Neural cell (in vitro differentiated cells): ENCODE results near the gene NSUN4. TPM values are rescaled to one million over a fixed set of nuclear protein-coding genes. Genes with fewer than 3 reads are reported as not detected.
"Not testable (repeated sequence)": the region's sequence is repeated elsewhere in the genome, so short reads cannot be mapped to it uniquely, and the experiment has no call there.

Source experiments
- H2AFZ ChIP-seq: fragments of 200-600, 300-800 bp; sonication (generic), shearing (Covaris generic); 2 replicates; pipeline ENCODE4 v1.6.0; 2014; ENCODE audit warnings: low read depth, mild to moderate bottlenecking, antibody characterized with exemption, low read length, moderate library complexity
- H3F3A ChIP-seq: fragments of 200-600 bp; shearing (Covaris generic); 2 replicates; pipeline ENCODE4 v1.6.1; 2016; ENCODE audit warnings: mild to moderate bottlenecking, moderate library complexity, mixed read lengths, antibody characterized with exemption, low read length; ENCODE audit not compliant: insufficient read depth, poor library complexity, severe bottlenecking
- H3K27ac ChIP-seq: fragments of 200-600, 300-800 bp; sonication (generic), shearing (Covaris generic); 2 replicates; pipeline ENCODE4 v1.5.1; 2014; ENCODE audit warnings: mild to moderate bottlenecking, low read length, moderate library complexity
- H3K27me3 ChIP-seq: fragments of 300-800, 200-600 bp; sonication (generic), shearing (Covaris generic); 2 replicates; pipeline ENCODE4 v1.6.0; 2014; ENCODE audit warnings: mild to moderate bottlenecking, low read depth, low read length, moderate library complexity; ENCODE audit not compliant: insufficient read depth
- H3K36me3 ChIP-seq: fragments of 300-800, 200-600 bp; sonication (generic), shearing (Covaris generic); 2 replicates; pipeline ENCODE4 v1.5.1; 2014; ENCODE audit warnings: mild to moderate bottlenecking, antibody characterized with exemption, low read length, moderate library complexity; ENCODE audit not compliant: insufficient read depth
- H3K4me2 ChIP-seq: fragments of 300-800, 200-600 bp; sonication (generic), shearing (Covaris generic); 2 replicates; pipeline ENCODE4 v1.6.0; 2014; ENCODE audit warnings: mild to moderate bottlenecking, low read length
- H3K4me3 ChIP-seq: fragments of 300-800, 200-600 bp; sonication (generic), shearing (Covaris generic); 2 replicates; pipeline ENCODE4 v1.5.1; 2014; ENCODE audit warnings: mild to moderate bottlenecking, low read length, moderate library complexity
- H3K79me2 ChIP-seq: fragments of 200-600 bp; shearing (Covaris generic); replicated peaks from 2 replicates; pipeline ENCODE4 v1.6.0; 2014; ENCODE audit warnings: mild to moderate bottlenecking, low read length, moderate library complexity; ENCODE audit not compliant: insufficient read depth
- H3K9ac ChIP-seq: fragments of 300-800, 200-600 bp; sonication (generic), shearing (Covaris generic); 2 replicates; pipeline ENCODE4 v1.6.1; 2016; ENCODE audit warnings: mild to moderate bottlenecking, low read length, mixed read lengths
- H3K9me2 ChIP-seq: fragments of 200-600 bp; shearing (Covaris generic); 2 replicates; pipeline ENCODE4 v1.6.1; 2016; ENCODE audit warnings: mild to moderate bottlenecking, low read length, mixed read lengths; ENCODE audit not compliant: insufficient read depth
- H3K9me3 ChIP-seq: fragments of 200-600, 300-800 bp; sonication (generic), shearing (Covaris generic); 2 replicates; pipeline ENCODE4 v1.6.1; 2016; ENCODE audit warnings: mild to moderate bottlenecking, mixed run types, low read length, moderate library complexity, mixed read lengths
- H4K20me1 ChIP-seq: fragments of 200-600 bp; shearing (Covaris generic); 2 replicates; pipeline ENCODE4 v1.6.1; 2016; ENCODE audit warnings: mild to moderate bottlenecking, mixed run types; ENCODE audit not compliant: insufficient read depth
- CTCF ChIP-seq: fragments of 450-650 bp; IDR thresholded peaks from 2 replicates; pipeline ENCODE4 v1.5.1; 2014; ENCODE audit warnings: antibody characterized with exemption, mild to moderate bottlenecking, moderate library complexity; ENCODE audit not compliant: poor library complexity, severe bottlenecking
- EP300 ChIP-seq: fragments of 450-650 bp; conservative IDR thresholded peaks from 2 replicates; pipeline ENCODE4 v1.6.1; 2014; ENCODE audit warnings: antibody characterized with exemption, mild to moderate bottlenecking, moderate library complexity; ENCODE audit not compliant: poor library complexity, severe bottlenecking
- EZH2 ChIP-seq: fragments of 200-600, 300-800 bp; shearing (Covaris generic), sonication (generic); IDR thresholded peaks from 2 replicates; pipeline ENCODE4 v1.6.1; 2014; ENCODE audit warnings: antibody characterized with exemption, low read length, borderline replicate concordance, mild to moderate bottlenecking; ENCODE audit not compliant: insufficient read depth, poor library complexity, severe bottlenecking
- MXI1 ChIP-seq: fragments of 450-650 bp; conservative IDR thresholded peaks from 2 replicates; pipeline ENCODE4 v1.6.1; 2014; ENCODE audit warnings: antibody characterized with exemption, mild to moderate bottlenecking; ENCODE audit not compliant: poor library complexity, severe bottlenecking
- POLR2AphosphoS5 ChIP-seq: IDR thresholded peaks from 2 replicates; pipeline ENCODE4 v1.6.1; 2012
- RAD21 ChIP-seq: fragments of 450-650 bp; conservative IDR thresholded peaks from 2 replicates; pipeline ENCODE4 v1.6.1; 2014; ENCODE audit warnings: antibody characterized with exemption, mild to moderate bottlenecking, moderate library complexity
- SMC3 ChIP-seq: fragments of 450-650 bp; conservative IDR thresholded peaks from 2 replicates; pipeline ENCODE4 v1.6.1; 2014; ENCODE audit warnings: antibody characterized with exemption, mild to moderate bottlenecking, moderate library complexity; ENCODE audit not compliant: poor library complexity
- TAF1 ChIP-seq: IDR thresholded peaks from 2 replicates; pipeline ENCODE4 v1.6.1; 2012; ENCODE audit warnings: low read depth
- polyA plus RNA-seq: library from polyadenylated mRNA; depleted of rRNA; stranded (reverse); fragments of >200 nt; gene quantifications from 2 replicates; pipeline ENCODE4 v1.2.3, GENCODE V29; 2014
- TF ChIP-seq, protein P1 (sequence below): IDR thresholded peaks from 2 replicates; pipeline ENCODE4 v1.6.1; 2012; ENCODE audit warnings: borderline replicate concordance

NSUN4 gene
- polyA plus RNA-seq, 1 donor from 2014 or later: 8.7 TPM

DNA sequence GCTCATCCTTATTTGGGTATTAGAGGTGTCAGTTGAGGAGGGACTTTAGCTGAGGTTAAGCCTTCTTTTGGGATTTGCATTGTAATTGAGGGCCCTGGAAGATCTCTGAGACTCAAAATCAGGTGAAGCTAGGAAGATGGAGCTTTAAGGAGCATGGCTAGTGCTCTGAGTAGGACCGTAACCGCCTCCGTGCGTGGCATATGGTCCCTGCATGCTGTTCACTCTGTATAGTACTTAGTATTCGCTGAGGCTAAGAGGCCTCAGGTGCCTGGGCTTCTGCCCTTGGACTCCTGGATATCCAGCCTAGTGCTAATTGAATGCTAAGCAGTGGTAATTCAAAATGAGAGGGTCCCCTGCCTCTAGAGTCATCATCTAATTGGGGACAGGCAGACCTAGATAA lies 22.5 kb downstream of the NSUN4 start:
- Histone ChIP-seq H4K20me1 (no peaks in the 10 kb centered on the region), H3K9me3 (no peaks in the 10 kb centered on the region), H3K27me3 (no peaks in the 10 kb centered on the region), H3K4me3 (no peak overlapping the region), H3F3A (no peaks in the 10 kb centered on the region), H3K27ac (no peak overlapping the region), H3K36me3 (no peaks in the 10 kb centered on the region), H3K9ac (no peak overlapping the region), H3K4me2 (no peak overlapping the region), H2AFZ (no peak overlapping the region), H3K79me2 (no peaks in the 10 kb centered on the region), H3K9me2 (no peaks in the 10 kb centered on the region)
- no peak for TF ChIP-seq CTCF
- TF ChIP-seq, protein P1, sequence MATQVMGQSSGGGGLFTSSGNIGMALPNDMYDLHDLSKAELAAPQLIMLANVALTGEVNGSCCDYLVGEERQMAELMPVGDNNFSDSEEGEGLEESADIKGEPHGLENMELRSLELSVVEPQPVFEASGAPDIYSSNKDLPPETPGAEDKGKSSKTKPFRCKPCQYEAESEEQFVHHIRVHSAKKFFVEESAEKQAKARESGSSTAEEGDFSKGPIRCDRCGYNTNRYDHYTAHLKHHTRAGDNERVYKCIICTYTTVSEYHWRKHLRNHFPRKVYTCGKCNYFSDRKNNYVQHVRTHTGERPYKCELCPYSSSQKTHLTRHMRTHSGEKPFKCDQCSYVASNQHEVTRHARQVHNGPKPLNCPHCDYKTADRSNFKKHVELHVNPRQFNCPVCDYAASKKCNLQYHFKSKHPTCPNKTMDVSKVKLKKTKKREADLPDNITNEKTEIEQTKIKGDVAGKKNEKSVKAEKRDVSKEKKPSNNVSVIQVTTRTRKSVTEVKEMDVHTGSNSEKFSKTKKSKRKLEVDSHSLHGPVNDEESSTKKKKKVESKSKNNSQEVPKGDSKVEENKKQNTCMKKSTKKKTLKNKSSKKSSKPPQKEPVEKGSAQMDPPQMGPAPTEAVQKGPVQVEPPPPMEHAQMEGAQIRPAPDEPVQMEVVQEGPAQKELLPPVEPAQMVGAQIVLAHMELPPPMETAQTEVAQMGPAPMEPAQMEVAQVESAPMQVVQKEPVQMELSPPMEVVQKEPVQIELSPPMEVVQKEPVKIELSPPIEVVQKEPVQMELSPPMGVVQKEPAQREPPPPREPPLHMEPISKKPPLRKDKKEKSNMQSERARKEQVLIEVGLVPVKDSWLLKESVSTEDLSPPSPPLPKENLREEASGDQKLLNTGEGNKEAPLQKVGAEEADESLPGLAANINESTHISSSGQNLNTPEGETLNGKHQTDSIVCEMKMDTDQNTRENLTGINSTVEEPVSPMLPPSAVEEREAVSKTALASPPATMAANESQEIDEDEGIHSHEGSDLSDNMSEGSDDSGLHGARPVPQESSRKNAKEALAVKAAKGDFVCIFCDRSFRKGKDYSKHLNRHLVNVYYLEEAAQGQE: no peak
- TF ChIP-seq MXI1: no peak
- no peak for TF ChIP-seq POLR2AphosphoS5
- TF ChIP-seq EZH2: no peak
- no peak for TF ChIP-seq RAD21
- no peak for TF ChIP-seq TAF1
- no peak for TF ChIP-seq SMC3
- TF ChIP-seq EP300: no peak

DNA sequence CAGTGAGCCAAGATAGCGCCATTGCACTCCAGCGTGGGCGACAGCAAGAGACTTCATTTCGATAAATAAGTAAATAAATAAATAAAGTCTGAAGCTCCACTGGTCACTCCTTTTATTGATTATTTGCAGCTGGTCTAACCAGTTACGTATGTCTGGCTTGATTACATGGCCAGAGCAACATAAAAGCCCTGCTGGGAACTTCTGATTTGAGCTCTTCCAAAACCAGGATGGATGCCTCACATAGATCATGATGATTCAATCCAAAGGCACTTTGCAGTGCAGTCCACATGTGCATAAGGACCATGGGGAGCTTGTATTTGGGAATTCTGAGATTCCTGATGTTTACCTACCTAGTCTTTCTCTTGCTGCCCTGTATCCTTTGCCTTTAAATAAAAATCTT lies 24.0 kb downstream of the NSUN4 start:
- H3K9me2 ChIP-seq: no peaks in the 10 kb centered on the region
- no peaks in the 10 kb centered on the region for H3K9me3 ChIP-seq
- H3K27ac ChIP-seq: no peak overlapping the region
- H3K4me2 ChIP-seq: no peak overlapping the region
- H3K4me3 ChIP-seq: no peak overlapping the region
- no peak overlapping the region for H3K9ac ChIP-seq
- no peak overlapping the region for H2AFZ ChIP-seq
- H3F3A ChIP-seq: no peaks in the 10 kb centered on the region
- no peaks in the 10 kb centered on the region for H3K27me3 ChIP-seq
- TF ChIP-seq SMC3: no peak
- TF ChIP-seq POLR2AphosphoS5: no peak
- TF ChIP-seq EZH2: no peak
- TF ChIP-seq TAF1: no peak
- TF ChIP-seq CTCF: no peak
- no peak for TF ChIP-seq MXI1
- TF ChIP-seq RAD21: no peak
- no peak for TF ChIP-seq EP300
- TF ChIP-seq, protein P1: no peak
- H3K79me2 ChIP-seq: no peaks in the 10 kb centered on the region
- no peaks in the 10 kb centered on the region for H4K20me1 ChIP-seq
- no peaks in the 10 kb centered on the region for H3K36me3 ChIP-seq

DNA sequence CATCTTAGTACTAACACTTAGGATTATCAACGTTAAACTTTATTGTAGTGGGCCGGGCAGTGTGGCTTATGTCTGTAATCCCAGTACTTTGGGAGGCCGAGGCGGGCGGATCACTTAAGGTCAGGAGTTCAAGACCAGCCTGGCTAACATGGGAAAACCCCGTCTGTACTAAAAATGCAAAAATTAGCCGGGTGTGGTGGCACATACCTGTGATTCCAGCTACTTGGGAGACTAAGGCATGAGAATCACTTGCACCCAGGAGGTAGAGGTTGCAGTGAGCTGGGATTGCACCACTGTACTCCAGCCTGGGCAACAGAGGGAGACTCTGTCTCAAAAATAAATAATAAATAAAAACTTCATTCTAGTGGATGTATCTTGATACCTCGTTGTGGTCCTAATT lies 25.2 kb downstream of the NSUN4 start:
- H3K9me2 ChIP-seq, H3K36me3 ChIP-seq: not testable (repeated sequence)

More for the DNA sequence above, 25.2 kb downstream of the NSUN4 start:
- H2AFZ ChIP-seq, H3K9ac ChIP-seq, H3K79me2 ChIP-seq, H3K27me3 ChIP-seq, H3K9me3 ChIP-seq, H3K27ac ChIP-seq, H4K20me1 ChIP-seq, H3F3A ChIP-seq, H3K4me3 ChIP-seq, H3K4me2 ChIP-seq: not testable (repeated sequence)
